ENCODE measurements around the gene RNF207. TPM values are rescaled to one million over a fixed set of nuclear protein-coding genes. Genes with fewer than 3 reads are reported as not detected.

RNF207 gene
- total RNA-seq, 1 experiment from 2014 or later = 115 TPM

DNA sequence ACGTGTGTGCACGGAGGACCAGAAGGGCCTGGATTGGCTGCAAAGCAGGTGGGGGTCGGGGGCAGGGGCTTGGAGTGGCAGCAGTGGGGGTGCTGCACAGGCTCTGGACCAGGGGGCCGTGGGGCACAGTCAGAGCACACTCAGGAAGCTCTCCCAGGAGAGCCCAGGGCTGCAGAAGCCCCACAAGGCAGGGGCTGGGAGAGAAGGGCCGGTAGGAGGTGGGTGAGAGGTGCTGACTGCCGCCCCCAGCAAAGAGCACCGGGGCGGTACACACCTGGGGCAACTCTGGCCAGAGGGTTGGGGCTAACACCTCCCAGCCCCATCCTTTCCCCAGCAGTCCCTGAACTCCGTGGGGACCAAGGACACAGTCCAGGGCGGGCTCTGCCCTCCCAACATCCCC lies 39.7 kb upstream of the RNF207 start:
- DNase-seq (ENCODE audit: low read depth, low spot score) (no peak), ATAC-seq (no peak)
- Histone ChIP-seq H3K4me3 (ENCODE audit: low read depth in 2 of 2, low read length in 2 of 2) (no peak overlapping the region), H3K36me3 (ENCODE audit: control insufficient read depth, insufficient read depth, low read length) (no peaks in the 10 kb centered on the region), H3K27ac (ENCODE audit: low read length) (no peak overlapping the region), H3K9me3 (ENCODE audit: control insufficient read depth, insufficient read depth, low read depth, low read length) (no peaks in the 10 kb centered on the region), H3K27me3 (ENCODE audit: control insufficient read depth, insufficient read depth, low read length) (no peaks in the 10 kb centered on the region), H3K4me1 (ENCODE audit: control insufficient read depth, insufficient read depth, low read length) (peaks cover 15% of the 10 kb centered on the region)
- intact Hi-C loops (cut with micrococcal nuclease; ENCODE audit: unreplicated experiment) = no loop called here
- ChIA-PET CTCF (no interaction called here), POLR2A (no interaction called here)
- no peak for TF ChIP-seq SIN3A (IDR thresholded peaks at IDR 0.05; ENCODE audit: borderline replicate concordance, insufficient read depth, low read depth, low read length)
- TF ChIP-seq TCF7L2 (IDR thresholded peaks at IDR 0.05; ENCODE audit: low read depth, low read length) = no peak
- TF ChIP-seq POLR2AphosphoS5 (IDR thresholded peaks at IDR 0.05; ENCODE audit: low read depth, low read length) = no peak
- TF ChIP-seq, protein P1, sequence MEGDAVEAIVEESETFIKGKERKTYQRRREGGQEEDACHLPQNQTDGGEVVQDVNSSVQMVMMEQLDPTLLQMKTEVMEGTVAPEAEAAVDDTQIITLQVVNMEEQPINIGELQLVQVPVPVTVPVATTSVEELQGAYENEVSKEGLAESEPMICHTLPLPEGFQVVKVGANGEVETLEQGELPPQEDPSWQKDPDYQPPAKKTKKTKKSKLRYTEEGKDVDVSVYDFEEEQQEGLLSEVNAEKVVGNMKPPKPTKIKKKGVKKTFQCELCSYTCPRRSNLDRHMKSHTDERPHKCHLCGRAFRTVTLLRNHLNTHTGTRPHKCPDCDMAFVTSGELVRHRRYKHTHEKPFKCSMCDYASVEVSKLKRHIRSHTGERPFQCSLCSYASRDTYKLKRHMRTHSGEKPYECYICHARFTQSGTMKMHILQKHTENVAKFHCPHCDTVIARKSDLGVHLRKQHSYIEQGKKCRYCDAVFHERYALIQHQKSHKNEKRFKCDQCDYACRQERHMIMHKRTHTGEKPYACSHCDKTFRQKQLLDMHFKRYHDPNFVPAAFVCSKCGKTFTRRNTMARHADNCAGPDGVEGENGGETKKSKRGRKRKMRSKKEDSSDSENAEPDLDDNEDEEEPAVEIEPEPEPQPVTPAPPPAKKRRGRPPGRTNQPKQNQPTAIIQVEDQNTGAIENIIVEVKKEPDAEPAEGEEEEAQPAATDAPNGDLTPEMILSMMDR (IDR thresholded peaks at IDR 0.05) = no peak
- TF ChIP-seq, protein P2, sequence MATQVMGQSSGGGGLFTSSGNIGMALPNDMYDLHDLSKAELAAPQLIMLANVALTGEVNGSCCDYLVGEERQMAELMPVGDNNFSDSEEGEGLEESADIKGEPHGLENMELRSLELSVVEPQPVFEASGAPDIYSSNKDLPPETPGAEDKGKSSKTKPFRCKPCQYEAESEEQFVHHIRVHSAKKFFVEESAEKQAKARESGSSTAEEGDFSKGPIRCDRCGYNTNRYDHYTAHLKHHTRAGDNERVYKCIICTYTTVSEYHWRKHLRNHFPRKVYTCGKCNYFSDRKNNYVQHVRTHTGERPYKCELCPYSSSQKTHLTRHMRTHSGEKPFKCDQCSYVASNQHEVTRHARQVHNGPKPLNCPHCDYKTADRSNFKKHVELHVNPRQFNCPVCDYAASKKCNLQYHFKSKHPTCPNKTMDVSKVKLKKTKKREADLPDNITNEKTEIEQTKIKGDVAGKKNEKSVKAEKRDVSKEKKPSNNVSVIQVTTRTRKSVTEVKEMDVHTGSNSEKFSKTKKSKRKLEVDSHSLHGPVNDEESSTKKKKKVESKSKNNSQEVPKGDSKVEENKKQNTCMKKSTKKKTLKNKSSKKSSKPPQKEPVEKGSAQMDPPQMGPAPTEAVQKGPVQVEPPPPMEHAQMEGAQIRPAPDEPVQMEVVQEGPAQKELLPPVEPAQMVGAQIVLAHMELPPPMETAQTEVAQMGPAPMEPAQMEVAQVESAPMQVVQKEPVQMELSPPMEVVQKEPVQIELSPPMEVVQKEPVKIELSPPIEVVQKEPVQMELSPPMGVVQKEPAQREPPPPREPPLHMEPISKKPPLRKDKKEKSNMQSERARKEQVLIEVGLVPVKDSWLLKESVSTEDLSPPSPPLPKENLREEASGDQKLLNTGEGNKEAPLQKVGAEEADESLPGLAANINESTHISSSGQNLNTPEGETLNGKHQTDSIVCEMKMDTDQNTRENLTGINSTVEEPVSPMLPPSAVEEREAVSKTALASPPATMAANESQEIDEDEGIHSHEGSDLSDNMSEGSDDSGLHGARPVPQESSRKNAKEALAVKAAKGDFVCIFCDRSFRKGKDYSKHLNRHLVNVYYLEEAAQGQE (IDR thresholded peaks at IDR 0.05; ENCODE audit: insufficient read depth in 1 of 2, low read depth in 2 of 2, low read length in 1 of 2) = no peak
- in situ Hi-C loops (cut with HindIII; ENCODE audit: low pct_unique_long_range_greater_than_20kb, low sequenced_read_pairs) = no loop called here
- BruUV-seq (replicated peaks) = no TSS peak

DNA sequence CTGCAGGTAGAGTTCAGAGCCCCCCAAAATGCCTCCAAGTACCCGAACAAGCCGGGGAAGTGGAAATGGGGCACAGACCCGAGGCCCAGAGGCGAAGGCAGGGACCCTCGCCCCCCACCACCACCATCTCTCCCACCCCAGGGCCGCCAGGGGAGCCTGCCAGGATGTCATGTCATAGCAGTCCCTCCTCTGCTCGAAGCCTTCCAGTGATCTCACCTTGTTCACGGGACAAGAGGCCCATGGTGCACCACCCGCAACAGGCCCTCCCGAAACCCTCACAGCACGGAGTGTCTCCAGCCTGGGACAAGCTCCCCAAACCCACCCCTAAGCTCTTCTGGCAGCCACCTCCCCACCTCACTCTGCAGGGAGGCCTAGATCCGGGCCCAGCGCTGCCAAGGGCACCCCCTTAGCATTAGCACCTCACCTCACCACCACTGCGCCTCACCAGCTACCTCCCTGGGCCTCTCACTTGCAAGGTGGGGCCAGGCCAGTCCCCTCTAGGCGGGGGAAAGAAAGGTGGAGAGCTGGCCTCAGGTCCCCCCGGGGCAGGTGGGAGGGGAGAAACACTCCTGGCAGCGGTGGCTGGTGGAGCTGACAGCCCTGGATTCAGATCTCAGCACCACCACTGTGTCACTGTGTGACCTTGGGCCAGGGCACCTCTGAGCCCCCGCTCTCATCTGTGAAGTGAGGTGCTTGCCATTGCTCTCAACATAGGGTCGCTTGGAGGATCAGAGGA lies 39.1 kb upstream of the RNF207 start:
- CTCF ChIA-PET = interaction anchor here (1.0 kb wide), 1 partner anchor 79 kb away, joined by 3 read pairs; no protein-coding TSS in a partner anchor
- Histone ChIP-seq H3K4me3 (ENCODE audit: low read depth in 2 of 2, low read length in 2 of 2) (no peak overlapping the region), H3K27me3 (ENCODE audit: control insufficient read depth, insufficient read depth, low read length) (no peaks in the 10 kb centered on the region), H3K27ac (ENCODE audit: low read length) (no peak overlapping the region), H3K4me1 (ENCODE audit: control insufficient read depth, insufficient read depth, low read length) (peaks cover 21% of the 10 kb centered on the region), H3K36me3 (ENCODE audit: control insufficient read depth, insufficient read depth, low read length) (no peaks in the 10 kb centered on the region), H3K9me3 (ENCODE audit: control insufficient read depth, insufficient read depth, low read depth, low read length) (no peaks in the 10 kb centered on the region)
- in situ Hi-C loops (cut with HindIII; ENCODE audit: low pct_unique_long_range_greater_than_20kb, low sequenced_read_pairs) (no loop called here), intact Hi-C loops (cut with micrococcal nuclease; ENCODE audit: unreplicated experiment) (no loop called here)
- POLR2A ChIA-PET = no interaction called here
- DNase-seq (ENCODE audit: low read depth, low spot score) = no peak
- ATAC-seq = no peak
- TF ChIP-seq POLR2AphosphoS5 (IDR thresholded peaks at IDR 0.05; ENCODE audit: low read depth, low read length) = no peak
- TF ChIP-seq, protein P2 (IDR thresholded peaks at IDR 0.05; ENCODE audit: insufficient read depth in 1 of 2, low read depth in 2 of 2, low read length in 1 of 2) = no peak
- no peak for TF ChIP-seq TCF7L2 (IDR thresholded peaks at IDR 0.05; ENCODE audit: low read depth, low read length)
- TF ChIP-seq, protein P1 (IDR thresholded peaks at IDR 0.05) = no peak
- TF ChIP-seq SIN3A (IDR thresholded peaks at IDR 0.05; ENCODE audit: borderline replicate concordance, insufficient read depth, low read depth, low read length) = no peak
- no TSS peak for BruUV-seq (replicated peaks)

Data from Panc1 (cell line).